GM23248 (cell line): ENCODE measurements around the gene SIVA1. TPM values are rescaled to one million over a fixed set of nuclear protein-coding genes. Genes with fewer than 3 reads are reported as not detected.

ENCODE experiments used
- DNase-seq: peaks from one replicate; pipeline ENCODE4 v3.0.0-alpha.2; 2015
- H2AFZ ChIP-seq: fragments of 200-600 bp; sonication (generic); 2 replicates; pipeline ENCODE4 v1.6.1; 2016; ENCODE audit warnings: antibody characterized with exemption
- H3F3A ChIP-seq: fragments of 200-600 bp; sonication (generic); 2 replicates; pipeline ENCODE4 v1.6.1; 2016; ENCODE audit warnings: mild to moderate bottlenecking, antibody characterized with exemption, mixed run types; ENCODE audit not compliant: insufficient read depth
- H3K27ac ChIP-seq: fragments of 200-600 bp; sonication (generic); 2 replicates; pipeline ENCODE4 v1.5.1; 2016; ENCODE audit warnings: mild to moderate bottlenecking
- H3K27me3 ChIP-seq: fragments of 200-600 bp; sonication (generic); replicated peaks from 2 replicates; pipeline ENCODE4 v1.6.1; 2016; ENCODE audit warnings: mild to moderate bottlenecking; ENCODE audit not compliant: insufficient read depth
- H3K36me3 ChIP-seq: fragments of 200-600 bp; sonication (generic); 2 replicates; pipeline ENCODE4 v1.6.1; 2016; ENCODE audit warnings: low read depth, mild to moderate bottlenecking
- H3K4me1 ChIP-seq: fragments of 200-600 bp; sonication (generic); 2 replicates; pipeline ENCODE4 v1.6.1; 2016; ENCODE audit warnings: mild to moderate bottlenecking; ENCODE audit not compliant: insufficient read depth
- H3K4me2 ChIP-seq: fragments of 200-600 bp; sonication (generic); one replicate; pipeline ENCODE4 v1.6.1; 2016; ENCODE audit warnings: mild to moderate bottlenecking; ENCODE audit not compliant: unreplicated experiment
- H3K4me3 ChIP-seq: fragments of 200-600 bp; sonication (generic); 2 replicates; pipeline ENCODE4 v1.5.1; 2016; ENCODE audit warnings: mild to moderate bottlenecking
- H3K79me2 ChIP-seq: fragments of 200-600 bp; sonication (generic); 2 replicates; pipeline ENCODE4 v1.6.1; 2016; ENCODE audit warnings: mild to moderate bottlenecking; ENCODE audit not compliant: insufficient read depth
- H3K9ac ChIP-seq: fragments of 200-600 bp; sonication (generic); 2 replicates; pipeline ENCODE4 v1.6.1; 2016; ENCODE audit warnings: mild to moderate bottlenecking
- H3K9me2 ChIP-seq: fragments of 200-600 bp; sonication (generic); 2 replicates; pipeline ENCODE4 v1.6.1; 2016; ENCODE audit warnings: mixed run types, mild to moderate bottlenecking, moderate library complexity; ENCODE audit not compliant: insufficient read depth
- H3K9me3 ChIP-seq: fragments of 200-600 bp; sonication (generic); one replicate; pipeline ENCODE4 v1.6.1; 2017; ENCODE audit warnings: low read depth
- H4K20me1 ChIP-seq: fragments of 200-600 bp; sonication (generic); 2 replicates; pipeline ENCODE4 v1.6.0; 2016; ENCODE audit not compliant: insufficient read depth
- EZH2 ChIP-seq: fragments of 200-600 bp; sonication (generic); IDR thresholded peaks from 2 replicates; pipeline ENCODE4 v1.6.1; 2018; ENCODE audit warnings: antibody characterized with exemption, mild to moderate bottlenecking; ENCODE audit not compliant: insufficient read depth, poor library complexity, severe bottlenecking
- EZH2phosphoT487 ChIP-seq: fragments of 200-600 bp; sonication (generic); IDR thresholded peaks from 2 replicates; pipeline ENCODE4 v1.6.1; 2018; ENCODE audit warnings: antibody characterized with exemption, moderate library complexity, mild to moderate bottlenecking, low read depth; ENCODE audit not compliant: insufficient read depth
- WGBS, 2 experiments: methylation state at CpG; one replicate each; pipeline ENCODE4 v1.1.6; 2015 to 2017; ENCODE audit warnings: low lambda C conversion rate in 2 of 2, low coverage in 1 of 2; ENCODE audit errors: missing lambda C conversion rate in 2 of 2; 5-methylcytosine and 5-hydroxymethylcytosine counted together
- in situ Hi-C: fragments of 300-500 bp; cut with MboI; formaldehyde crosslinking; loops from 2 replicates; pipeline ENCODE4 v1.15.0; 2020
- polyA plus RNA-seq: library from polyadenylated mRNA; unstranded; fragments of >200 nt; fragmentation: Nextera tagmentation; extraction: Ambion mirVana; gene quantifications from 2 replicates; pipeline ENCODE4 v1.2.1, GENCODE V29; 2016
- total RNA-seq: library from RNA; depleted of rRNA; stranded (reverse); fragments of >200 nt; shearing (Covaris generic); gene quantifications from 2 replicates; pipeline ENCODE4 v1.2.3, GENCODE V29; 2014

The SIVA1 gene
- total and polyA plus RNA-seq, 2 experiments from 2014 or later = 132 to 174 TPM

GRCh38 chr14:104723651-104724406, 29.1 kb upstream of the SIVA1 start, which contains the start of gene ADSS1:
ADSS1 (plus strand) TSS chr14:104724229; CDS start chr14:104724271, 42 bp downstream.
- TF ChIP-seq EZH2phosphoT487 (no peak), EZH2 (no peak)
- Histone ChIP-seq H3K9me3 (no peaks in the 10 kb centered on the region), H3K4me3 (peak within 1 kb of the TSS; percentile 69), H4K20me1 (no peaks in the 10 kb centered on the region), H3K9me2 (no peaks in the 10 kb centered on the region), H3K4me1 (peaks cover 8% of the 10 kb centered on the region; the same call in 1 of the 2 replicates), H2AFZ (no peak within 1 kb of the TSS), H3K27me3 (no peaks in the 10 kb centered on the region), H3K36me3 (no peaks in the 10 kb centered on the region), H3F3A (no peaks in the 10 kb centered on the region), H3K79me2 (no peaks in the 10 kb centered on the region), H3K9ac (peak within 1 kb of the TSS; percentile 51), H3K4me2 (peak within 1 kb of the TSS; percentile 60), H3K27ac (no peak within 1 kb of the TSS)
- peak; percentile 68 for DNase-seq
- WGBS, 2 experiments = 4 to 5% methylated on average over 52 to 57 of the region's 82 CpGs
- in situ Hi-C loops = no loop called here

GRCh38 chr14:104724407-104724980, 28.5 kb upstream of the SIVA1 start:
- H3K9me3 ChIP-seq = no peaks in the 10 kb centered on the region
- no peaks in the 10 kb centered on the region for H3K27me3 ChIP-seq
- H3K27ac ChIP-seq = no peak overlapping the region
- H3K4me2 ChIP-seq = peak overlapping the region; percentile 55
- WGBS, 2 experiments = 5 to 6% methylated on average over 12 to 18 of the region's 27 CpGs
- no peak overlapping the region for H2AFZ ChIP-seq
- peak overlapping the region; percentile 69 for H3K4me3 ChIP-seq
- no peak for TF ChIP-seq EZH2phosphoT487
- in situ Hi-C loops = no loop called here
- peak; percentile 43 for DNase-seq
- no peaks in the 10 kb centered on the region for H3K36me3 ChIP-seq
- no peaks in the 10 kb centered on the region for H3K9me2 ChIP-seq
- peaks cover 8% of the 10 kb centered on the region; the same call in 1 of the 2 replicates for H3K4me1 ChIP-seq
- H3K9ac ChIP-seq = peak overlapping the region; percentile 51
- H3K79me2 ChIP-seq = no peaks in the 10 kb centered on the region
- no peaks in the 10 kb centered on the region for H4K20me1 ChIP-seq
- H3F3A ChIP-seq = no peaks in the 10 kb centered on the region

GRCh38 chr14:104724981-104725771, 27.8 kb upstream of the SIVA1 start:
- Histone ChIP-seq H3K27ac (no peak overlapping the region), H3K9me2 (no peaks in the 10 kb centered on the region), H3K9ac (no peak overlapping the region), H2AFZ (no peak overlapping the region), H3K27me3 (no peaks in the 10 kb centered on the region), H3F3A (no peaks in the 10 kb centered on the region), H3K4me2 (peak overlapping the region; percentile 55), H3K9me3 (no peaks in the 10 kb centered on the region), H3K4me1 (peaks cover 8% of the 10 kb centered on the region; the same call in 1 of the 2 replicates), H4K20me1 (no peaks in the 10 kb centered on the region), H3K79me2 (no peaks in the 10 kb centered on the region), H3K36me3 (no peaks in the 10 kb centered on the region), H3K4me3 (peak overlapping the region; percentile 69)
- in situ Hi-C loops = no loop called here
- TF ChIP-seq EZH2 (no peak), EZH2phosphoT487 (no peak)
- WGBS, 2 experiments = 9 to 10% methylated on average over 21 to 24 of the region's 24 CpGs
- peak; percentile 63 for DNase-seq

- no peaks in the 10 kb centered on the region for H3K79me2 ChIP-seq
- H3K4me1 ChIP-seq = peaks cover 8% of the 10 kb centered on the region; the same call in 1 of the 2 replicates
- no peak overlapping the region for H3K9ac ChIP-seq
- no peaks in the 10 kb centered on the region for H3F3A ChIP-seq
- H3K9me3 ChIP-seq = no peaks in the 10 kb centered on the region
- in situ Hi-C loops = no loop called here
- TF ChIP-seq EZH2 (no peak), EZH2phosphoT487 (no peak)
- DNase-seq = peak; percentile 36
- H3K9me2 ChIP-seq = no peaks in the 10 kb centered on the region
- no peaks in the 10 kb centered on the region for H3K36me3 ChIP-seq
- H3K27me3 ChIP-seq = no peaks in the 10 kb centered on the region
- no peak overlapping the region for H2AFZ ChIP-seq
- no peaks in the 10 kb centered on the region for H4K20me1 ChIP-seq
- no peak overlapping the region for H3K27ac ChIP-seq
- no peak overlapping the region for H3K4me2 ChIP-seq
- 56 to 71% methylated on average over 17 to 25 of the region's 25 CpGs for WGBS, 2 experiments
- H3K4me3 ChIP-seq = no peak overlapping the region
Observed at GRCh38 chr14:104725772-104726548, 27.0 kb upstream of the SIVA1 start.
